IMR-90 (cell line): ENCODE results near the gene CYP27B1. TPM values are rescaled to one million over a fixed set of nuclear protein-coding genes. Genes with fewer than 3 reads are reported as not detected.

ENCODE experiments used
- ATAC-seq: fragments of 200-7000 bp; cut with Tn5 transposase; 2 replicates; pipeline ENCODE4 v1.9.1; 2020; ENCODE audit warnings: low read depth, mild to moderate bottlenecking, moderate library complexity
- BruUV-seq: library from RNA; stranded (reverse); fragments of 400-500 nt; replicated peaks from 2 replicates; lab custom pipeline; 2021; lab: Mats Ljungman, UMichigan
- CTCF ChIA-PET: fragments of 300-600 bp; formaldehyde crosslinking; extraction: SDS; loops from one replicate; lab custom pipeline; 2021; ENCODE audit warnings: antibody characterized with exemption; lab: Yijun Ruan, JAX
- POLR2A ChIA-PET: fragments of 300-600 bp; sonication (Branson Sonifier 250); formaldehyde crosslinking; loops from one replicate; lab custom pipeline; 2022; ENCODE audit warnings: antibody characterized with exemption; ENCODE audit not compliant: unreplicated experiment; lab: Charles Lee
- DNase-seq: peaks from one replicate; pipeline ENCODE4 v3.0.0; 2013
- H2AFZ ChIP-seq: replicated peaks from 2 replicates; pipeline ENCODE3; 2013; ENCODE audit warnings: low read length, mild to moderate bottlenecking; ENCODE audit not compliant: poor library complexity
- H2AK5ac ChIP-seq: 2 replicates; pipeline ENCODE4 v1.6.1; 2013; ENCODE audit warnings: low read depth, low read length, inconsistent platforms
- H2AK9ac ChIP-seq: replicated peaks from 2 replicates; pipeline ENCODE3; 2013; ENCODE audit warnings: mild to moderate bottlenecking, low read depth, low read length, moderate library complexity; ENCODE audit not compliant: poor library complexity
- H2BK120ac ChIP-seq: 2 replicates; pipeline ENCODE4 v1.6.1; 2013; ENCODE audit warnings: low read depth, low read length, inconsistent platforms
- H2BK15ac ChIP-seq: 3 replicates; pipeline ENCODE4 v1.6.1; 2013; ENCODE audit warnings: low read depth, low read length, inconsistent platforms
- H2BK20ac ChIP-seq: 2 replicates; pipeline ENCODE4 v1.6.1; 2013; ENCODE audit warnings: low read depth, mild to moderate bottlenecking, inconsistent platforms, low read length, moderate library complexity
- H2BK5ac ChIP-seq: 2 replicates; pipeline ENCODE4 v1.6.1; 2013; ENCODE audit warnings: mild to moderate bottlenecking, low read depth, low read length, inconsistent platforms; ENCODE audit not compliant: poor library complexity, severe bottlenecking
- H3K14ac ChIP-seq: replicated peaks from 2 replicates; pipeline ENCODE4 v1.6.1; 2013; ENCODE audit warnings: low read depth, low read length, inconsistent platforms
- H3K18ac ChIP-seq: 2 replicates; pipeline ENCODE4 v1.6.1; 2013; ENCODE audit warnings: low read depth, low read length, control low read depth
- H3K23ac ChIP-seq: 2 replicates; pipeline ENCODE4 v1.6.1; 2013; ENCODE audit warnings: low read depth, low read length, inconsistent platforms
- H3K27ac ChIP-seq: 2 replicates; pipeline ENCODE4 v1.5.1; 2013; ENCODE audit warnings: mild to moderate bottlenecking, control low read depth, low read length; ENCODE audit not compliant: insufficient read depth
- H3K27me3 ChIP-seq: 2 replicates; pipeline ENCODE4 v1.6.1; 2013; ENCODE audit warnings: low read length; ENCODE audit not compliant: control insufficient read depth, insufficient read depth
- H3K36me3 ChIP-seq: 2 replicates; pipeline ENCODE4 v1.6.1; 2013; ENCODE audit warnings: low read length, mixed read lengths; ENCODE audit not compliant: control insufficient read depth, insufficient read depth
- H3K4ac ChIP-seq: 2 replicates; pipeline ENCODE4 v1.6.1; 2013; ENCODE audit warnings: low read depth, low read length, inconsistent platforms
- H3K4me1 ChIP-seq: 2 replicates; pipeline ENCODE4 v1.6.1; 2013; ENCODE audit warnings: low read length, mixed read lengths; ENCODE audit not compliant: control insufficient read depth, insufficient read depth
- H3K4me2 ChIP-seq: 2 replicates; pipeline ENCODE4 v1.6.1; 2013; ENCODE audit warnings: low read depth, mild to moderate bottlenecking, control low read depth, low read length, moderate library complexity
- H3K4me3 ChIP-seq: 2 replicates; pipeline ENCODE4 v1.5.1; 2013; ENCODE audit warnings: low read depth, mild to moderate bottlenecking, control low read depth, low read length, moderate library complexity; ENCODE audit not compliant: insufficient read depth
- H3K56ac ChIP-seq: 2 replicates; pipeline ENCODE4 v1.6.1; 2013; ENCODE audit warnings: low read length, inconsistent platforms; ENCODE audit not compliant: insufficient read depth; ENCODE audit errors: extremely low read depth
- H3K79me1 ChIP-seq, 2 experiments: 2 replicates each; pipeline ENCODE4 v1.6.1; 2013; ENCODE audit warnings: low read length in 2 of 2, inconsistent platforms in 1 of 2, low read depth in 1 of 2
- H3K9ac ChIP-seq: 2 replicates; pipeline ENCODE4 v1.6.1; 2013; ENCODE audit warnings: low read depth, low read length, control low read depth
- H3K9me1 ChIP-seq: 2 replicates; pipeline ENCODE4 v1.6.1; 2013; ENCODE audit warnings: low read length, inconsistent platforms; ENCODE audit not compliant: insufficient read depth
- H3K9me3 ChIP-seq: 2 replicates; pipeline ENCODE4 v1.6.1; 2013; ENCODE audit warnings: low read length; ENCODE audit not compliant: control insufficient read depth, insufficient read depth
- H4K20me1 ChIP-seq: 2 replicates; pipeline ENCODE4 v1.6.1; 2013; ENCODE audit warnings: low read length, inconsistent platforms; ENCODE audit not compliant: insufficient read depth
- H4K5ac ChIP-seq: 2 replicates; pipeline ENCODE4 v1.6.1; 2013; ENCODE audit warnings: mild to moderate bottlenecking, low read depth, low read length, control low read depth
- H4K8ac ChIP-seq, 2 experiments: 2 replicates each; pipeline ENCODE4 v1.6.1; 2013; ENCODE audit warnings: low read depth in 2 of 2, low read length in 2 of 2, control low read depth in 1 of 2, inconsistent platforms in 1 of 2
- H4K91ac ChIP-seq: 2 replicates; pipeline ENCODE4 v1.6.1; 2013; ENCODE audit warnings: low read depth, low read length, inconsistent platforms; ENCODE audit not compliant: insufficient read depth
- MAFK ChIP-seq: IDR thresholded peaks from 2 replicates; pipeline ENCODE4 v1.6.1; 2012; ENCODE audit warnings: low read depth, low read length, improper control_type of control experiment
- POLR2A ChIP-seq: IDR thresholded peaks from 2 replicates; pipeline ENCODE4 v1.6.1; 2012; ENCODE audit warnings: mild to moderate bottlenecking, low read depth, low read length
- RAD21 ChIP-seq: IDR thresholded peaks from 2 replicates; pipeline ENCODE4 v1.6.1; 2012; ENCODE audit warnings: low read length, improper control_type of control experiment
- RCOR1 ChIP-seq: IDR thresholded peaks from 2 replicates; pipeline ENCODE4 v1.6.1; 2012; ENCODE audit warnings: mild to moderate bottlenecking, low read length, improper control_type of control experiment; ENCODE audit not compliant: insufficient replicate concordance
- SMC3 ChIP-seq: fragments of 150-350 bp; IDR thresholded peaks from 2 replicates; pipeline ENCODE4 v1.6.1; 2016; ENCODE audit warnings: low read depth, mild to moderate bottlenecking, antibody characterized with exemption, low read length, moderate library complexity
- WGBS, 2 experiments: methylation state at CpG; one replicate each; pipeline versions ENCODE4 v1.1.5 to v1.1.7; 2013; ENCODE audit warnings: missing lambda C conversion rate in 2 of 2; ENCODE audit not compliant: insufficient read length in 1 of 2; ENCODE audit errors: extremely low coverage in 2 of 2; 5-methylcytosine and 5-hydroxymethylcytosine counted together
- dilution Hi-C: fragments of 300-500 bp; cut with HindIII; formaldehyde crosslinking; loops from one replicate; pipeline ENCODE4 v1.14.3; 2018; ENCODE audit warnings: low sequenced_read_pairs; ENCODE audit not compliant: unreplicated experiment
- in situ Hi-C: fragments of 300-500 bp; cut with MboI; formaldehyde crosslinking; loops from 3 replicates; pipeline ENCODE4 v1.14.3; 2019; ENCODE audit warnings: low sequenced_read_pairs, inconsistent platforms, mixed read lengths
- intact Hi-C: fragments of 100-400 bp; cut with micrococcal nuclease; formaldehyde crosslinking; loops from 2 replicates; pipeline ENCODE4 v1.10.0; 2022
- polyA plus RNA-seq, 3 experiments: library from polyadenylated mRNA; depleted of rRNA; stranded (reverse); fragments of >200 nt; gene quantifications; 2 replicates each; pipeline ENCODE4 v1.2.3, GENCODE V29; 2012; ENCODE audit warnings: low replicate concordance in 1 of 3
- total RNA-seq: library from RNA; depleted of rRNA; stranded (reverse); fragments of >200 nt; gene quantifications from 2 replicates; pipeline ENCODE4 v1.2.3, GENCODE V29; 2012

CYP27B1 gene
- total and polyA plus RNA-seq, 2 of the 4 experiments (the other 2 are of a cell fraction), result 0.36 to 1.3 TPM

DNA sequence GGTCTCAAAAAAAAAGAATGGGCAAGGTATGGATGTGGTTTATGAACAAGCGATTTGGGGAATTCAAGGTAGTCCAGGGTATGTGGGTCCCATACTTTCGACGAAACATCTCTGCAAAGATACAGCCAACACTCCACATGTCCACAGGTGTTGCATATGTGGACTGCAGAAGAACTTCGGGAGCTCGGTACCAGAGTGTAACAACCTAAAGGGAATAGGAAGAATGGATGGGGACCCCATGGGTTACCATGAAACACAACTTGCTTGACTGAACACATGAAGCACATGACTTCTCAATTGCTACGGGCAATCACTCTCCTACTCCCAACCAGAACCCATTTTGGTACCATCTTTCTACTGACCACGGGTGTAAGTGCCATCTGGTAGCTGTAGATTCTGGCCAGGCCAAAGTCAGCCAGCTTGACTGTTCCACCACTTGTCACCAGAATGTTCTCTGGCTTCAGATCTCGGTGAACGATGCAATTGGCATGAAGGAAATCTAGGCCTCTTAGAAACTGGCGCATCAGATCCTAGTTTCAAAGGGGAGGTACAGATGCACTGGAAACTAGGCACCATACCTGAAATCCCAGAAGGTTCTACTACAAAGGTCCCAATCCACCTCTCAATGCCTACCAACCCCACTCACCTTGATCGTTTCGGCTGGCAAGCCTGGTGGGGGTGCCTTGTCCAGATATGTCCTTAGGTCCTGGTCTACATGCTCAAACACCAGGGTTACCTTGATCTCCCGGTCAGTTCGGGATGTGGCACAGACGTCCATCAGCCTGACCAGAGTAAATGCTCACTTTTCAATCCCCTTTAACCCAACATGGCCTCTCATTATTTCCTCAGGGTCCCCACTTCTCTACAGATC is 16.1 kb downstream of the CYP27B1 start (continued):
- TF ChIP-seq RCOR1 (no peak), POLR2A (no peak)

DNA sequence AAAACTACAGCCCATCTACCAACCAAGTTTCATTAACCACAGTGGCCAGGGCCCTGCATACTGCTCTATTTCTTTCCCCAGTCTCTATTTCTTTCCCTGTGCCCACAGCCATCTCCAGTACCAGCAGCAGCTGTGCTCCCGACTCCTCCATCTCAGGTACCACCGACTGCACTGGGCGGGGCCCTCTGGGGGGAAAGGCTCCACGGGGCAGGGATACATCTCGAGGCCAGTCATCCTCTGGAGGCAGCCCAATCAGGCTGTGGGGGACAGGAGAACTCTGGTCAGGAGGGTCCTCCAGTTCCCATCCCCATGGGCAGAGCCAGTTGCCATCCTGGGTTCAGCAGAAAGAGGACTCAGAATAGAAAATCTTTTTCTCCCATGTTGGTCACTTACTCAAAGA is 17.8 kb downstream of the CYP27B1 start:
- in situ Hi-C loops, result no loop called here
- POLR2A ChIA-PET, result no interaction called here
- BruUV-seq, result no TSS peak

More for the DNA sequence above, 17.8 kb downstream of the CYP27B1 start:
- dilution Hi-C loops, result no loop called here
- no peak overlapping the region for H2AFZ ChIP-seq
- H2AK9ac ChIP-seq, result peak overlapping the region; percentile 28
- no peak overlapping the region for H2BK5ac ChIP-seq
- no peak overlapping the region for H2BK20ac ChIP-seq
- H2AK5ac ChIP-seq, result no peak overlapping the region
- DNase-seq (no peak), ATAC-seq (no peak)
- no peak overlapping the region for H3K4me2 ChIP-seq
- peaks cover 18% of the 10 kb centered on the region for H3K9me1 ChIP-seq
- no peak overlapping the region for H3K18ac ChIP-seq
- H4K5ac ChIP-seq, result no peak overlapping the region
- H3K4me1 ChIP-seq, result peaks cover 7% of the 10 kb centered on the region
- no peak overlapping the region for H3K56ac ChIP-seq
- peaks cover 28 to 62% of the 10 kb centered on the region in 2 experiments; a peak in 3 of 4 replicates for H3K79me1 ChIP-seq
- no peak overlapping the region for H3K9ac ChIP-seq
- H4K8ac ChIP-seq, result no peak overlapping the region
- H3K27ac ChIP-seq, result no peak overlapping the region
- no peaks in the 10 kb centered on the region for H3K27me3 ChIP-seq
- no CpG with 5 or more reads among the region's 5 CpGs for WGBS, 2 experiments
- H3K4ac ChIP-seq, result no peak overlapping the region
- H3K14ac ChIP-seq, result no peak overlapping the region
- no peak overlapping the region for H3K4me3 ChIP-seq
- H3K9me3 ChIP-seq, result no peaks in the 10 kb centered on the region
- intact Hi-C loops, result no loop called here
- H3K36me3 ChIP-seq, result peaks cover 24% of the 10 kb centered on the region
- H4K20me1 ChIP-seq, result 0 out of 2 replicates have a peak, but pooled peaks cover 7% of the 10 kb centered on the region
- TF ChIP-seq SMC3 (no peak), MAFK (no peak), RAD21 (no peak)
- H4K91ac ChIP-seq, result no peak overlapping the region
- CTCF ChIA-PET, result no interaction called here
- no peak overlapping the region for H2BK120ac ChIP-seq
- H2BK15ac ChIP-seq, result no peak overlapping the region
- no peak overlapping the region for H3K23ac ChIP-seq
